ENCODE data around the gene LRRC38.

Gene LRRC38

GRCh38 chr1:13516606-13517005, 2.8 kb upstream of the LRRC38 start:
- DNase-seq: no peak

GRCh38 chr1:13514821-13515220, 1.0 kb upstream of the LRRC38 start:
- no peak for DNase-seq

DNA sequence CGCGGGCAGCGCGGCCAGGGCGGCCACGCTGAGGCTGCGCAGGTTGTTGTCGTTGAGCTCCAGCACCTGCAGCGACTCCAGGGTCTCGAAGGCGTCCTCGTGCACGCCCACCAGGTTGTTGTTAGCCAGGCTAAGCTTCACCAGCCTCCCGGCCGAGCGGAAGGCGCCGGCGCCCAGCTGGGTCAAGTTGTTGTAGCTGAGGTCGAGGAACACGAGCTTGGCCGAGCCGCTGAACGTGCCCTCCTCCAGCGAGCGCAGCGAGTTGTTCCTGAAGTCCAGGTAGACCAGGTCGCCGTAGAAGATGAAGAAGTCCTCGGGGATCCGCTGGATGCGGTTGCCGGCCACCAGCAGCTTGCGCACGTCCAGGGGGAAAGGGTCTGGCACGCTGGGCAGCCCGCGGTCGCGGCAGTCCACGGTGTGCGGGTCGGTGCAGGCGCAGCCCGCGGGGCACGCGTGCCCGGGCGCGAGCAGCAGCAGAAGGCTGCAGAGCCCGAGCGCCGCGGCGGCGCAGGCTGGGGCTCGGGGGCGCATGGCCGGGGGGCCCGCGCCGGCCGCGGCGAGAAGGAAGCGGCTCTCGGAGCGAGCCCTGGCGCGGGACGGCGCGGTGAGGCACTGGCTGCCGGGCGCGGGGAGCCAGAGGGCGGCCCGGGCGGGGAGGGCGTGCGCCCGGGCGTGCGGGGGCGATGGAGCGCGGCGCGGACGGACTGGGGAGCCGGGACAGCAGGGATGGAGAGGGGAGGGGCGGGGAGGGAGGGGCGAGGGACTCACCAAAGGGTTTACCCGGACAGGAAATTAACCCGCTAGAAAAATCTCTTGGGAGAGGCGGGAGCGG, 524 bp downstream of the LRRC38 start:
- no peak for DNase-seq

DNA sequence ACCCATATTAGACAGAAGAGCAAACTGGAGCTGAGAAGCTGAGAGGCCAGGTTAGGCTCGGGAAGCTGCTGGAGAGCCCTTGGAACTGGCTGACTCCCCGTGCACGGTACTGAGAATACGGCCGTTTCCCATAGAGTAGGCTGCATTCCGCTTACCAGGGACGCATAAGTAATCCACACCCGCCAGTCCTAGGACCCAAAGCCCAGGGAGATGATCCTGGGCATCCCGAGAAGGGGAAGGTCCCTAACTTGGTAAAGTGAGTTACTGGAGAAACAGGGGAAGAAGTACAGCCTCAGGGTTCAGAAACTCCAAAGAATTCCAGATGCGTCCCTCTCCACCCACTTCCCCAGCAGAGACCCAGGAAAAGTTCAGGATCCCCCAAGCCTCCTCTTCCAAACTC, 1.3 kb downstream of the LRRC38 start:
- no peak for DNase-seq

GRCh38 chr1:13510499-13510898, 3.3 kb downstream of the LRRC38 start:
- no peak for DNase-seq

DNA sequence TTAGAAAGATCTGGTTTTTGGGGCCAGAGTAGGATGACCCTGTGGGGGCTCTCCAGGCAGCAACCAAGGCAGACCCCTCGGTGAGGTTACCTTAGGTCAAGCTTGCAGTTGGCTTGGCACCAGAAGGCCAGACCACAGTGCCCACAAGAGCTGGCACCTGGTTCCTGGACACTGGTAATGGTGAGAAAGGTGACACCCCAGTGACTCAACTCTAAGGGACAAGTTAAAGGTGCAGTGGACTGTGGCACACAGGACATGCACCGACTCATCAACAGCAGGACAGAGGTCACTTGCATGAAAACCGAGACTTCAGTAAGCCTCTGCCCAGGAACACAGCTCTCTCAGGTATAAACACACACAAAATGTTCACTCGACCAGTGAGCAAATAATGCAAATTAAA, 6.7 kb downstream of the LRRC38 start:
- no peak for DNase-seq

- DNase-seq: no peak
Observed at GRCh38 chr1:13505020-13505419, 8.8 kb downstream of the LRRC38 start.

DNA sequence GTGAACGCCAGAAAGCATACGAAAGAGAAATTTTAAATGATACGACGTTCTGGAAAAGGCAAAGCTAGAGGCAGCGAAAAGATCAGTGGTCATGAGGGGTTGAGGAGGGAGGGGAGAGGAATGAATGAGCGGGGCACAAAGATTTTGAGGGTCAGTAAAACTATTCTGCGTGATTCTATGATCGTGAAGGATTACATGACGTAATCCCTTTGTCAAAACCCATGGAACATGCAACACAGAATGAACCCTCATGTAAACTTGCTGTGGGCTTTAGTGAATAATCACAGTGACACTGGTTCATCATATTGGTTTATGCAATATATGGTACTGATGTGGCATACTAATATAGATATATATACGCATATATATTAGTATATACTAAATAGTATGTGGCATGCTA, 13.0 kb downstream of the LRRC38 start:
- DNase-seq: no peak

DNA sequence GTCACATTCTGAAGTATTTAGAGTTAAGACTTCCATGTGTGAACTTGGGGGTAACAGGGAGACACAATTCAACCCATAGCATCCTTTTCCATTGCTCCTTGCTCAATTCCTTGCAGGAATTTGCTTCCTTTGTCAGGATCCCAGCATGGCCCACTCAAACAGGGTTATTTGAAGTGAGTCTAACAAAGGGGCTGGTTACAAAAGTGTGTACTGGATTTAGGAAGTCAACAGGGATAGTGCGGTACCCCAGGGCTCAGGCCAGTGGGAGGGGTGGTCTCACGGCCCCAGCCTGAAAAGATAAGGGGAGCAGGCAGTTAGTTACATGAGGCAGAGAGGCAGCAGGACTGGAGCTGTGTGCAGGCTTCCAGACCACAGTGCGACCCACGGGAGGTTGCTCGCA, 14.4 kb downstream of the LRRC38 start:
- no peak for DNase-seq

- no peak for DNase-seq
Observed at GRCh38 chr1:13498553-13498952, 15.2 kb downstream of the LRRC38 start.

DNA sequence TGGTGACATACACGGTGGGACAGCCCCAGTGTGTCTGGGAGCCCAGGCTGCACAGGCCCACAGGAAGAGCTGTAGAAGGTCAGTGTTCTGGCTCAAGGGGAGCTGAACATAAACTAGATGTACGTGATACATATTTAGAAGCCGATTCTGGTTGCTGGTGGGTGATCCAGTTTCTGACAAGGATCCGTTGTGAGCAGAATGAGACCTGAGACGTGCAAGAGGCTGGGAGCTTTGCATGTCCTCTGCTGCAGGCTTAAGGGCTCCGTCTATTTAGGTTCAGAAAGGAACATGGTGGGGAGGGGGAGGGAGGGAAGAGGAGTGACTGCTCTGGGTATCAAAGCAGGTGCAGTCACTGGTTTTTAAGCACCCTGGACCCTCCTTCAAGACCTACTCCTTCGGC, 18.6 kb downstream of the LRRC38 start:
- no peak for DNase-seq

DNA sequence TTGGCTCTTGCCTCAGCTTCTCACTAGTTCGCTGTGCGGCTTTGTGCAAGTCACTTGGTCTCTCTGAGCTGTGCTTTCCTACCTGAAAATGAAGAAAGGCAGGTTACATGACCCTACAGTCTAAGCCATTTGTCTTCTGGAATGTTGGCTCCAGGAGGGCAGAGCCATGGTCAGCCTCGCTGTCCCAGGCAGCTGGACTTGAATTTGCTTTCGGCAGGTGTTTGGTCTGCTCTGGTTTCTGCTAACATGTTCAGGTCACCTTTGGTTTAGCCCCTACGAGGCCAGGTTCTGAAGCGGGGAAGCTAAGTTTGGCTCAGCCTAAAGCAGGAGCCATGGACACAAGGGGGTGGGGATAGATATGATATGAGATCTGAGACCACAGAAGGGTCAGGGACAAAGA, 19.1 kb downstream of the LRRC38 start:
- no peak for DNase-seq

GRCh38 chr1:13494025-13494424, 19.8 kb downstream of the LRRC38 start:
- no peak for DNase-seq

DNA sequence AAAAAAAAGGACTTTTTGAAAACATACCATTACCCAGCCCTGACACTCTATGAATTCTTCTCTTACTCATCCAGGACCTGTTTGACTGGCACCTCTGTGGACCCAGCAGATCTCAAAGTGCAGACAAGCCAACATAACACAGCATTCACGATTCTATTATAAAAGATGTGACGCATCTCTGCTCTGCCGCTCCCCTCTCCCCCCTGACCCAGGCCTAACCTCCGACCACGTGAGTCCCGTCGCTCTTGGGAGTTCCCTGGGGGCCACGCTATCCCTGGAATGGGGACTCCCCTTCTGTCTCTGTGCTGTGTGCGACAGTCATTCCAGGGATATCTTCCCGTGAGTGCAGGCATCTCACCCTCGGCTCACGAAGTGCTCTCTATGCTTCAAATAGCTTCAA, 21.1 kb downstream of the LRRC38 start:
- DNase-seq: no peak

- no peak for DNase-seq
Observed at GRCh38 chr1:13487957-13488356, 25.8 kb downstream of the LRRC38 start.

DNA sequence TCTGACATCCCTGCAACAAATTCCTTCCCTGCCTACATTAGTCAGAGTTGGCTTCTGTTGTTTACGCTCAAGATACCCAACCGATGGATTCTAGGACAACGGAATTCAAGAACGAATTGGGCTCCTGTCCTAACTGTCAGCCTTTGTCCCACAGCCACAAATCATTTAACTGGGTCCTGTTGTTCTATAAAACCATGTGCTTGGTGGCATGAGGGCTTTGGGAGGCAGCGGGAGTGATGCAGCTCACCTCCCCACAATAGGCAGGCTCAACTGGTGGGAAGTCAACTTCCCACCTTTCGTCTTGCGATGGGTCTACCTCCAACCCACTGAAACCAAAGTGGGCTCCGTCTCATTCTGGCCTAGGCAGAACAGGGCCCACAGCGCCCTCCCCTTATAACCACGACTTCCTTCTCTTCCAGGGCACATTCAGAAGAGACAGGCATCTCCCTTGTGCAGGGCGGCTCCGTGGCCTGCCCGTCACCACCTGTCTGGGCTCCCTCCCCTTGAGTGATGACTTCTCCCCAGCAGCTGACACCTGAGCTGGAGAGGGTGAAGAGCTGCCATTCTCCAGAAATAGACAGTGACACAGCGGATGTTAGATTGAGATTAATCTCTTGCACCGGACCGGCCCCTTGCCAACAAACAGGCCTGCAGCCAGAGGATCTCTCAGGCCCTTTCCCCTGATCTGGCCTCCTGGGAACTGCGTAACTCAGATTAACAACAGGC, 26.5 kb downstream of the LRRC38 start:
- no peak for DNase-seq

GRCh38 chr1:13483946-13484345, 29.9 kb downstream of the LRRC38 start:
- no peak for DNase-seq

DNA sequence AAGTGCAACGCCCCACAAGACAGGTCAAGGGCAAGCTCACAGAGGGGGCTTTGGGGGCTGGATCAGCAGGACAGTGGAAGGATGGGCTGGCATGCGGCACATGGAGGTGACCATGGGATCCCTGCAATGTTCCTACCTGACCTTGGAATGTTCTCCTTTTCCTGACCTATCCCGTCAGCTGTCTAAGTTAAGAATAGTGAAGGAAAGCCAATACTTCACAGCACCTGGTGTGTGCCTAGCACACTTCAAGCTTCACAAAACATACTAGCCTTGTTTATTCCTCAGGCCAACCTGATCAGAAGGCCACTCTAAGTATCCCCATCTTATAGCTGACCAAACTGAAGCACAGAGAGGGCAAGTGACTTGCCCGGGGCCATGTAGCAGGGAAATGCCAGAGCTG, 31.2 kb downstream of the LRRC38 start:
- no peak for DNase-seq

DNA sequence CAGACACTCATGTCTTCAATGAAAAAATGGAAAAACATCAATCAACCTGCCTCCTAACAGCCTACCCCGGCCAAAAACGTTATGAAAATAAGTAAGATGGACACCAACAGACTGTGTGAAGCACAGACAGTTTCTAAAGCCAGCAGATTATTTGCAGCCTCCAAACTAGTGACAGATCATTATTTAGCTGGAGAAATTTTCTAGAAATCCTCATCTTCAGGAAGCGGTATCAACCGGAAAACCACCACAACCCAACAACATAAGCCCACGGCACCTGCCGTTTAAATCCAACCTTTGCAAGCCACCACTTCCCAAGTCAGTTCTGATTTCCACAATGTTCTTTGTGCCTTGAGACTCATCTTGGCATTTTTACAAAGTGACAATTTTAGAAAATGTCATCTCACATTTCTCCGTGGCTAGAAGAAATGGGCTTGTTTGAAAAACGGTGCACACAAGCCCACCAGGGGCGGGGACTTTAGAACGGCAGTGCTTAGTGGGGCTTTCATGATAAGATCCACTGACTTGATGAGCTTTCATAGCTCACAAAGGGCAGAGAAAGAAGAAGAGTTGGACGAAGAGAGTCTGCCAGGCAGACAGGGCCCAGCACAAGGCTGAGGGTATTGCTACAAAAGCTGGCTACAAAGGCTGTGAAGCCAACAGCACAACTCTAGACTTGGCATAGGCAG, 34.5 kb downstream of the LRRC38 start:
- DNase-seq: no peak

DNA sequence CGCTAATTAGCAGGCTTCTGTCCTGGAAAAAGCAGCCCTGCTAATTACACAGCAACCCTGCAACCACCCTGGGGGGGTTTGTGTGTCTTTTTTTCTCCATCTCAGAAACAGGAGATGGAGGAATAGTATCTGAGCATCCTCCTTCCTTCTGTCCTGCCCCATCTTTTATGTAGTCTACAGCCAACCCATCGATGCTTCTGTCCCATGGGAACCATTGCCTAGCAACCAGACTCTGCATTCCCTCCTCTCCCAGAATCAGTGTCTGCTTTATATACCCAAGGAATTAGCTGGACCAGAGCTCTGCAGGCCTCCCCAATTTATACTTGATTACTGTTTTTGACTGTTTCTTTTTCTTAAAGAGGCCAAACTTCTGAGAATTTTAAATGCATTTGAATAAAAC, 35.1 kb downstream of the LRRC38 start:
- no peak for DNase-seq

DNA sequence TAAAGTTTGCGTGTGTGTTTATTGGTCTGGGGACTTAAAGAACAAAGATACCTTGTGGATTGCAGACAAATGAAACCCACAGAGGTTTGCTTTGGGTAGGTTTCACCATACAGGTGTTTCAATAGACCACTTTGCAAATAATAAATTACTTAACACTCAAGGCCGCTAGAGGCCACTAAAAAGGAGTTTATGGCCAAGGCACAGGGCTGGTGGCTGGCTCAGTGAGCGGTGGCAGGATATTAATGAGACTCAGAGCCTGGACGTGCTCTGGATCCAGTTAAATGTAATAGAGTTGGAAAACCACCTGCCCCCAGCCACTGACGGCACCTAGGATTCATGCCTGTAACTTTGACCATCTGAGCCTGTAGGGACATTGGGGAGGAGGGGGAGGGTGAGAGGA, 44.5 kb downstream of the LRRC38 start:
- DNase-seq: no peak

DNA sequence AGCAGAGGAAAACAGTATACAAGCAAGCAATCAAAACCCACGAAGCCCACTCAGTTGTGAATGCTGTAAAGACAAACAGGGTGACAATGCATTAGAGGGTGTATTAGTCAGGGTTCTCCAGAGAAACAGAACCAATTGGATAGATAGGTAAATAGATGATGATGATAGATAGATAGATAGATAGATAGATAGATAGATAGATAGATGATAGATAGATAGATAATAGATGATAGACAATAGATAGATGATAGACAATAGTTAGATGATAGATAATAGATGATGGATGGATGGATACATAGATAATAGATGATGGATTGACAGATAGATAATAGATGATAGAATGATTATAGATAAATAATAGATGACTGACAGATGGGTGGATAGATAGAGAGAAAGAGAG, 48.3 kb downstream of the LRRC38 start:
- no peak for DNase-seq

DNA sequence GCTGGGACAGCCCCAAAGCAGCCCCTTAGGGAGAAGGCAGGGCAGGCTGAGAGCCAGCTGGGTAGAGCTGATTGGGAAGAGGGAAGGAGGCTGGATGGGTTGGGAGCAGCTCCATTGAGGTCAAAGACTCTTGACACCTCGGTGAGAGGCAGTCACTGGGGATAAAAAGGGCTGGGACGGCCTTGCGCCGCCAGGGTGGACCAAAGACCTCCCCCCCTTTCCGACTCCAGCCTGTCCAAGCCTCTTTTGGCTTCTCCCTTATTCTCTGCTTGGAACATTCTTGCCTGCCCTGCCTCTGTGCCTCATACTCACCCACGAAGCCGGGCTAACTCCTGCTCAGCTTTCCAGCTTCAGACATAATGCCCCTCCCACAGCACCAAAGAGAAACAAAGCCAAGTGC, 51.1 kb downstream of the LRRC38 start:
- no peak for DNase-seq

DNA sequence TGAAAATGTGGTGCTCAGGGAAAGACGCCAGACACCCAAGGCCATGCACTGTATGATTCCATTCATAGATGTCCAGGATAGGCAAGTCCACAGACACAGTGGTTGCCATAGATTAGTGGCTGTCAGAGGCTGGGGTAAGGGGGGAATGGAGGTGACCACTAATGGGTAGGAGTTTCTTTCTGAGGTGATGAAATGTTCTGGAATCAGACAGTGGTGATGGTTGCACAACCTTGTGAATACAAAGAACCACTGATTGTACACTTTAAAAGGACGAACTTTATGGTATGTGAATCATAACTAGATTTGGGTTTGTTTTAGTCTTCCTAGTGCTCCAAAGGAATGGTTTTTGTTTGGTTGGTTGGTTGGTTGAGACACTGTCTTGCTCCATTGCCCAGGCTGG, 51.8 kb downstream of the LRRC38 start:
- DNase-seq: no peak

All from effector CD4-positive, alpha-beta T cell (primary cell).